Loucy (cell line): ENCODE measurements around the gene AK2.

ENCODE experiments used
- H2AFZ ChIP-seq: fragments of 200-600 bp; sonication (generic); 2 replicates; pipeline ENCODE4 v1.6.0; 2016; ENCODE audit warnings: antibody characterized with exemption, mild to moderate bottlenecking, low read length, moderate library complexity
- H3F3A ChIP-seq: fragments of 200-600 bp; 2 replicates; pipeline ENCODE4 v1.6.0; 2016; ENCODE audit warnings: antibody characterized with exemption, low read depth, mild to moderate bottlenecking
- H3K27me3 ChIP-seq: fragments of 200-600 bp; sonication (generic); 2 replicates; pipeline ENCODE4 v1.6.1; 2014; ENCODE audit warnings: low read length, mild to moderate bottlenecking; ENCODE audit not compliant: insufficient read depth, poor library complexity, severe bottlenecking
- H3K36me3 ChIP-seq: fragments of 200-600 bp; sonication (generic); 2 replicates; pipeline ENCODE4 v1.6.1; 2016; ENCODE audit warnings: low read length; ENCODE audit not compliant: insufficient read depth
- H3K4me1 ChIP-seq: fragments of 200-600 bp; sonication (generic); 2 replicates; pipeline ENCODE4 v1.5.1; 2014; ENCODE audit warnings: low read length, mild to moderate bottlenecking; ENCODE audit not compliant: insufficient read depth, poor library complexity, severe bottlenecking
- H3K4me2 ChIP-seq: fragments of 200-600 bp; sonication (generic); 2 replicates; pipeline ENCODE4 v1.6.0; 2014; ENCODE audit warnings: antibody characterized with exemption, low read length, low read depth, mild to moderate bottlenecking; ENCODE audit not compliant: poor library complexity, severe bottlenecking
- H3K4me3 ChIP-seq: fragments of 200-600 bp; sonication (generic); 2 replicates; pipeline ENCODE4 v1.5.1; 2014; ENCODE audit warnings: low read length, mild to moderate bottlenecking, mixed read lengths; ENCODE audit not compliant: poor library complexity, severe bottlenecking
- H3K79me2 ChIP-seq: fragments of 200-600 bp; sonication (generic); 2 replicates; pipeline ENCODE4 v1.6.1; 2014; ENCODE audit warnings: low read length; ENCODE audit not compliant: insufficient read depth
- H3K9ac ChIP-seq: fragments of 200-600 bp; sonication (generic); 2 replicates; pipeline ENCODE4 v1.6.0; 2014; ENCODE audit warnings: mild to moderate bottlenecking, low read depth, low read length, moderate library complexity; ENCODE audit not compliant: poor library complexity, severe bottlenecking
- H3K9me2 ChIP-seq: fragments of 200-600 bp; sonication (generic); replicated peaks from 2 replicates; pipeline ENCODE4 v1.6.1; 2016; ENCODE audit warnings: low read depth, low read length, mixed read lengths
- H3K9me3 ChIP-seq: fragments of 200-600 bp; sonication (generic); 2 replicates; pipeline ENCODE4 v1.6.1; 2014; ENCODE audit warnings: mild to moderate bottlenecking, antibody characterized with exemption, low read length, low read depth; ENCODE audit not compliant: insufficient read depth
- H4K20me1 ChIP-seq: fragments of 200-600 bp; sonication (generic); 2 replicates; pipeline ENCODE4 v1.6.0; 2014; ENCODE audit warnings: antibody characterized with exemption, low read length, mild to moderate bottlenecking; ENCODE audit not compliant: insufficient read depth, poor library complexity, severe bottlenecking
- EZH2phosphoT487 ChIP-seq: fragments of 200-600 bp; IDR thresholded peaks from 2 replicates; pipeline ENCODE4 v1.6.1; 2018; ENCODE audit warnings: antibody characterized with exemption, mild to moderate bottlenecking, moderate library complexity, borderline replicate concordance
- TF ChIP-seq, protein P1 (sequence below): fragments of 200-600 bp; sonication (generic); conservative IDR thresholded peaks from 2 replicates; pipeline ENCODE4 v1.5.1; 2014; ENCODE audit warnings: mild to moderate bottlenecking, antibody characterized with exemption, low read length

Gene AK2

DNA sequence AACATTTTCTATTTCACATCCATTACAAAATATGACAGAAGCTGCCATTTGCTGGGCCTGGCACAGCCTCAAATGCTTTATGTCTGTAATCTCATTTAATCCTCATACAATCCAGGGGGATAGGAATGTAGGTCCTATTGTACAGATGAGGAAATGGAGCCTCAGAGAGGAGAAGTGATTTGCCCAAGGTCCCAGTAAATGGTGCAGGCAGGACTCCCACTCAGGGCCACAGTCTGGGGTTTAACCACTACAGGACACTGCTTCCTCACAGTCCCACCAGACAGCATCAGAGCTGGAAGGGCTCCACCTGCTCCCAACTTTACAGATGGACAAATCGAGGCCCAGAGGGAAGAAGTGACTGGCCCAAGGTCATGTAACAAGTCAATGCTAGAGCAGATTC is 51.5 kb downstream of the AK2 start:
- H3K27me3 ChIP-seq = no peaks in the 10 kb centered on the region
- no peaks in the 10 kb centered on the region for H3K9me3 ChIP-seq
- no peak overlapping the region for H3K9ac ChIP-seq
- H3F3A ChIP-seq = no peaks in the 10 kb centered on the region
- no peak overlapping the region for H3K4me2 ChIP-seq
- no peaks in the 10 kb centered on the region for H3K36me3 ChIP-seq
- H3K4me1 ChIP-seq = peaks cover 21% of the 10 kb centered on the region
- no peaks in the 10 kb centered on the region for H4K20me1 ChIP-seq
- TF ChIP-seq, protein P1, sequence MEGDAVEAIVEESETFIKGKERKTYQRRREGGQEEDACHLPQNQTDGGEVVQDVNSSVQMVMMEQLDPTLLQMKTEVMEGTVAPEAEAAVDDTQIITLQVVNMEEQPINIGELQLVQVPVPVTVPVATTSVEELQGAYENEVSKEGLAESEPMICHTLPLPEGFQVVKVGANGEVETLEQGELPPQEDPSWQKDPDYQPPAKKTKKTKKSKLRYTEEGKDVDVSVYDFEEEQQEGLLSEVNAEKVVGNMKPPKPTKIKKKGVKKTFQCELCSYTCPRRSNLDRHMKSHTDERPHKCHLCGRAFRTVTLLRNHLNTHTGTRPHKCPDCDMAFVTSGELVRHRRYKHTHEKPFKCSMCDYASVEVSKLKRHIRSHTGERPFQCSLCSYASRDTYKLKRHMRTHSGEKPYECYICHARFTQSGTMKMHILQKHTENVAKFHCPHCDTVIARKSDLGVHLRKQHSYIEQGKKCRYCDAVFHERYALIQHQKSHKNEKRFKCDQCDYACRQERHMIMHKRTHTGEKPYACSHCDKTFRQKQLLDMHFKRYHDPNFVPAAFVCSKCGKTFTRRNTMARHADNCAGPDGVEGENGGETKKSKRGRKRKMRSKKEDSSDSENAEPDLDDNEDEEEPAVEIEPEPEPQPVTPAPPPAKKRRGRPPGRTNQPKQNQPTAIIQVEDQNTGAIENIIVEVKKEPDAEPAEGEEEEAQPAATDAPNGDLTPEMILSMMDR = no peak
- TF ChIP-seq EZH2phosphoT487 = no peak
- H3K4me3 ChIP-seq = no peak overlapping the region
- H3K79me2 ChIP-seq = no peaks in the 10 kb centered on the region
- no peak overlapping the region for H2AFZ ChIP-seq
- no peaks in the 10 kb centered on the region for H3K9me2 ChIP-seq

GRCh38 chr1:32984455-32985171 is 52.1 kb downstream of the AK2 start:
- Histone ChIP-seq H3K36me3 (no peaks in the 10 kb centered on the region), H3K27me3 (no peaks in the 10 kb centered on the region), H3K9me3 (no peaks in the 10 kb centered on the region), H3K9me2 (no peaks in the 10 kb centered on the region), H3K4me1 (peaks cover 20% of the 10 kb centered on the region), H3K4me3 (no peak overlapping the region), H3K79me2 (no peaks in the 10 kb centered on the region), H3F3A (no peaks in the 10 kb centered on the region), H2AFZ (no peak overlapping the region), H3K9ac (no peak overlapping the region), H3K4me2 (no peak overlapping the region), H4K20me1 (no peaks in the 10 kb centered on the region)
- no peak for TF ChIP-seq EZH2phosphoT487
- TF ChIP-seq, protein P1 = no peak

DNA sequence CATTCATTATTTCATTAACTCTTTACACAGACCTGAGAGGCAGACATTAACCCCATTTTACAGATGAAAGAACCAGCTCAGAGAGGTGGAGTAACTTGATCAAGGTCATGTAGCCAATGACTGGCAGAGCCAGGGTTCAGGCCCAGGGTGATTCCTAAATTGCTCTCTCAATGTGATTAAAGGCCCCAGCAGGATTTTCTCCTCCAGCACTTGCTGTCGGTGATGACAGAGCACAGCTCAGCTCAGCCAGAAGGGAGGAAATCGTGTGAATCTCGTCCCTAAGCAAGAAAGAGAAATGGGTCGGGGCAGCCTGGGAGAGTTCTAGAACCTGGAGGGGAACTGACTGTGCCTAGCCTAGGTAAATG is 52.6 kb downstream of the AK2 start:
- H3K36me3 ChIP-seq = no peaks in the 10 kb centered on the region
- no peak overlapping the region for H3K9ac ChIP-seq
- H2AFZ ChIP-seq = no peak overlapping the region
- no peaks in the 10 kb centered on the region for H3K27me3 ChIP-seq
- H3K79me2 ChIP-seq = no peaks in the 10 kb centered on the region
- no peaks in the 10 kb centered on the region for H3K9me3 ChIP-seq
- peaks cover 15% of the 10 kb centered on the region for H3K4me1 ChIP-seq
- no peaks in the 10 kb centered on the region for H3F3A ChIP-seq
- H4K20me1 ChIP-seq = no peaks in the 10 kb centered on the region
- no peak overlapping the region for H3K4me2 ChIP-seq
- no peak overlapping the region for H3K4me3 ChIP-seq
- no peaks in the 10 kb centered on the region for H3K9me2 ChIP-seq
- no peak for TF ChIP-seq EZH2phosphoT487
- TF ChIP-seq, protein P1 = no peak
